Epithelial cell of esophagus (primary cell): ENCODE measurements around the gene WDR93.

ENCODE experiments used
- DNase-seq: peaks from one replicate; pipeline ENCODE4 v3.0.0; 2010; ENCODE audit warnings: low read depth
- H3K4me3 ChIP-seq: 2 replicates; pipeline ENCODE4 v1.5.1; 2011; ENCODE audit warnings: mild to moderate bottlenecking, low read length, control low read depth
- CTCF ChIP-seq: IDR thresholded peaks from 2 replicates; pipeline ENCODE4 v1.5.1; 2011; ENCODE audit warnings: low read depth, mild to moderate bottlenecking, low read length, control low read depth, inconsistent platforms; ENCODE audit not compliant: insufficient read depth; ENCODE audit errors: missing control alignments

The WDR93 gene

GRCh38 chr15:89668171-89668570 lies 22.4 kb upstream of the WDR93 start:
- TF ChIP-seq CTCF, result no peak
- H3K4me3 ChIP-seq, result no peak overlapping the region
- no peak for DNase-seq

- DNase-seq, result no peak
Measured at GRCh38 chr15:89669309-89669865, 21.2 kb upstream of the WDR93 start.

GRCh38 chr15:89669941-89670340 lies 20.7 kb upstream of the WDR93 start:
- no peak for DNase-seq
- no peak overlapping the region for H3K4me3 ChIP-seq
- no peak for TF ChIP-seq CTCF

More at GRCh38 chr15:89669309-89669865, 21.2 kb upstream of the WDR93 start:
- H3K4me3 ChIP-seq, result no peak overlapping the region
- no peak for TF ChIP-seq CTCF

- no peak for DNase-seq
- no peak for TF ChIP-seq CTCF
Measured at GRCh38 chr15:89670971-89671560, 19.5 kb upstream of the WDR93 start.

GRCh38 chr15:89671687-89672086 lies 18.9 kb upstream of the WDR93 start:
- H3K4me3 ChIP-seq, result no peak overlapping the region
- peak; percentile 19 for DNase-seq
- no peak for TF ChIP-seq CTCF

More at GRCh38 chr15:89670971-89671560, 19.5 kb upstream of the WDR93 start:
- H3K4me3 ChIP-seq, result no peak overlapping the region

GRCh38 chr15:89672221-89673164 lies 18.1 kb upstream of the WDR93 start:
- TF ChIP-seq CTCF, result no peak
- DNase-seq, result no peak

More at GRCh38 chr15:89672221-89673164, 18.1 kb upstream of the WDR93 start:
- H3K4me3 ChIP-seq, result no peak overlapping the region
